H9 (cell line): ENCODE results near the gene RNU6-9. TPM values are rescaled to one million over a fixed set of nuclear protein-coding genes. Genes with fewer than 3 reads are reported as not detected.

Experiments
- DNase-seq: peaks from one replicate; pipeline ENCODE4 v3.0.0-alpha.2; 2017
- H2AFZ ChIP-seq: one replicate; pipeline ENCODE4 v1.6.1; 2013; ENCODE audit warnings: mild to moderate bottlenecking, low read length, control low read depth, moderate library complexity
- H2AK5ac ChIP-seq: 2 replicates; pipeline ENCODE4 v1.6.1; 2013; ENCODE audit warnings: low read length, control low read depth, mixed read lengths; ENCODE audit not compliant: insufficient read length
- H2BK120ac ChIP-seq: one replicate; pipeline ENCODE4 v1.6.1; 2013; ENCODE audit warnings: low read depth, mild to moderate bottlenecking, low read length, control low read depth, inconsistent platforms; ENCODE audit not compliant: poor library complexity, severe bottlenecking
- H2BK12ac ChIP-seq: 2 replicates; pipeline ENCODE4 v1.6.1; 2013; ENCODE audit warnings: low read length, control low read depth, mixed read lengths, low read depth; ENCODE audit not compliant: insufficient read length
- H2BK15ac ChIP-seq: 2 replicates; pipeline ENCODE4 v1.6.1; 2013; ENCODE audit warnings: low read depth, low read length, control low read depth
- H2BK20ac ChIP-seq: one replicate; pipeline ENCODE4 v1.6.1; 2013; ENCODE audit warnings: low read depth, mild to moderate bottlenecking, low read length, control low read depth, inconsistent platforms; ENCODE audit not compliant: poor library complexity, severe bottlenecking
- H2BK5ac ChIP-seq: 2 replicates; pipeline ENCODE4 v1.6.1; 2013; ENCODE audit warnings: low read length, control low read depth, mixed read lengths; ENCODE audit not compliant: insufficient read length
- H3K14ac ChIP-seq: 2 replicates; pipeline ENCODE4 v1.6.1; 2013; ENCODE audit warnings: low read length, control low read depth; ENCODE audit not compliant: insufficient read depth
- H3K18ac ChIP-seq: 2 replicates; pipeline ENCODE4 v1.6.1; 2013; ENCODE audit warnings: low read depth, mild to moderate bottlenecking, mixed read lengths, low read length, control low read depth; ENCODE audit not compliant: insufficient read length
- H3K23ac ChIP-seq: 2 replicates; pipeline ENCODE4 v1.6.1; 2013; ENCODE audit warnings: low read length, control low read depth, mixed read lengths, low read depth; ENCODE audit not compliant: insufficient read length
- H3K23me2 ChIP-seq: 2 replicates; pipeline ENCODE4 v1.6.1; 2013; ENCODE audit warnings: low read depth, mild to moderate bottlenecking, mixed read lengths, low read length, control low read depth; ENCODE audit not compliant: insufficient read length, poor library complexity, severe bottlenecking
- H3K27ac ChIP-seq: 2 replicates; pipeline ENCODE4 v1.5.1; 2013; ENCODE audit warnings: low read length, control low read depth, mixed read lengths, low read depth; ENCODE audit not compliant: insufficient read length
- H3K27me3 ChIP-seq: 2 replicates; pipeline ENCODE4 v1.6.1; 2013; ENCODE audit warnings: low read length, control low read depth, inconsistent platforms; ENCODE audit not compliant: insufficient read depth
- H3K4ac ChIP-seq: 2 replicates; pipeline ENCODE4 v1.6.1; 2013; ENCODE audit warnings: low read depth, mild to moderate bottlenecking, control low read depth, inconsistent platforms, low read length, moderate library complexity
- H3K4me1 ChIP-seq: 2 replicates; pipeline ENCODE4 v1.6.1; 2013; ENCODE audit warnings: low read length, control low read depth, inconsistent platforms; ENCODE audit not compliant: insufficient read depth
- H3K4me2 ChIP-seq: 2 replicates; pipeline ENCODE4 v1.6.1; 2013; ENCODE audit warnings: low read length, control low read depth, mixed read lengths; ENCODE audit not compliant: insufficient read length, insufficient read depth
- H3K56ac ChIP-seq: 2 replicates; pipeline ENCODE4 v1.6.1; 2013; ENCODE audit warnings: low read depth, mild to moderate bottlenecking, mixed read lengths, low read length, control low read depth; ENCODE audit not compliant: insufficient read length
- H3K79me1 ChIP-seq: 2 replicates; pipeline ENCODE4 v1.6.1; 2013; ENCODE audit warnings: low read depth, mild to moderate bottlenecking, moderate library complexity, low read length, control low read depth, inconsistent platforms; ENCODE audit not compliant: insufficient read depth, poor library complexity, severe bottlenecking
- H3K79me2 ChIP-seq: 2 replicates; pipeline ENCODE4 v1.6.1; 2013; ENCODE audit warnings: low read length, control low read depth, inconsistent platforms; ENCODE audit not compliant: insufficient read depth
- H3K9ac ChIP-seq: 2 replicates; pipeline ENCODE4 v1.6.1; 2013; ENCODE audit warnings: low read length, control low read depth, mixed read lengths; ENCODE audit not compliant: insufficient read length; ENCODE audit errors: extremely low read depth
- H3K9me3 ChIP-seq: one replicate; pipeline ENCODE4 v1.6.1; 2013; ENCODE audit warnings: low read depth, low read length, inconsistent platforms; ENCODE audit not compliant: control insufficient read depth
- H3T11ph ChIP-seq: one replicate; pipeline ENCODE4 v1.6.1; 2013; ENCODE audit warnings: mild to moderate bottlenecking, low read length, control low read depth, inconsistent platforms
- H4K20me1 ChIP-seq: one replicate; pipeline ENCODE4 v1.6.1; 2013; ENCODE audit not compliant: control insufficient read depth, insufficient read length, insufficient read depth
- H4K5ac ChIP-seq: 2 replicates; pipeline ENCODE4 v1.6.1; 2013; ENCODE audit warnings: low read depth, mild to moderate bottlenecking, mixed read lengths, low read length, control low read depth; ENCODE audit not compliant: insufficient read length
- H4K8ac ChIP-seq: replicated peaks from 2 replicates; pipeline ENCODE4 v1.6.1; 2013; ENCODE audit warnings: low read length, control low read depth, mixed read lengths, low read depth; ENCODE audit not compliant: insufficient read length
- H4K91ac ChIP-seq: 2 replicates; pipeline ENCODE4 v1.6.1; 2013; ENCODE audit warnings: low read depth, mild to moderate bottlenecking, moderate library complexity, mixed read lengths, low read length, control low read depth; ENCODE audit not compliant: insufficient read length
- H3K27ac Mint-ChIP-seq, 3 experiments: 2 replicates in 2 of 3; 3 replicates in 1 of 3; pipeline ENCODE4 v1.8.0; 2020 to 2021; ENCODE audit warnings: mixed read lengths in 3 of 3, mild to moderate bottlenecking in 1 of 3, moderate library complexity in 1 of 3
- H3K27me3 Mint-ChIP-seq: 2 replicates; pipeline ENCODE4 v1.8.0; 2021; ENCODE audit warnings: low read depth, mild to moderate bottlenecking, moderate library complexity, mixed read lengths
- H3K36me3 Mint-ChIP-seq, 3 experiments: 2 replicates in 2 of 3; 3 replicates in 1 of 3; pipeline ENCODE4 v1.8.0; 2020 to 2021; ENCODE audit warnings: low read depth in 3 of 3, mixed read lengths in 3 of 3; ENCODE audit not compliant: insufficient read depth in 1 of 3
- H3K4me1 Mint-ChIP-seq, 2 experiments: 2 replicates each; pipeline ENCODE4 v1.8.0; 2020; ENCODE audit warnings: mixed read lengths in 2 of 2
- H3K4me3 Mint-ChIP-seq, 2 experiments: 2 replicates in 1 of 2; 3 replicates in 1 of 2; pipeline ENCODE4 v1.8.0; 2020 to 2021; ENCODE audit warnings: mild to moderate bottlenecking in 2 of 2, mixed read lengths in 2 of 2, moderate library complexity in 1 of 2
- H3K9me3 Mint-ChIP-seq, 2 experiments: 2 replicates in 1 of 2; 3 replicates in 1 of 2; pipeline ENCODE4 v1.8.0; 2020; ENCODE audit warnings: mild to moderate bottlenecking in 2 of 2, mixed read lengths in 2 of 2, moderate library complexity in 1 of 2
- CTCF ChIP-seq: fragments of 200-600 bp; sonication (generic); conservative IDR thresholded peaks from 3 replicates; pipeline ENCODE4 v1.8.0; 2021; ENCODE audit warnings: antibody characterized with exemption, mild to moderate bottlenecking
- WGBS: extraction: QIAGEN DNeasy Blood & Tissue Kit; methylation state at CpG from one replicate; pipeline ENCODE4 v1.1.7; 2013; ENCODE audit warnings: missing lambda C conversion rate, low lambda C conversion rate, mixed read lengths; ENCODE audit not compliant: insufficient read length; ENCODE audit errors: extremely low coverage; 5-methylcytosine and 5-hydroxymethylcytosine counted together
- total RNA-seq: library from RNA; stranded (reverse); gene quantifications from 2 replicates; pipeline ENCODE4 v1.2.1, GENCODE V29; 2021

Gene RNU6-9
- total RNA-seq, 1 experiment from 2014 or later: not detected

- H3K9me3 Mint-ChIP-seq: no peaks in the 10 kb centered on the region
- H3K27me3 ChIP-seq: no peaks in the 10 kb centered on the region
- no peak overlapping the region for H2BK12ac ChIP-seq
- no peak overlapping the region for H3K14ac ChIP-seq
- no peaks in the 10 kb centered on the region for H3K79me1 ChIP-seq
- DNase-seq: no peak
- H3K27ac Mint-ChIP-seq: no peak overlapping the region
- H3K18ac ChIP-seq: no peak overlapping the region
- no peak overlapping the region for H3K27ac ChIP-seq
- H2BK5ac ChIP-seq: no peak overlapping the region
- H4K20me1 ChIP-seq: no peaks in the 10 kb centered on the region
- H3K4me1 Mint-ChIP-seq: no peaks in the 10 kb centered on the region
- no peak overlapping the region for H4K8ac ChIP-seq
- no peak overlapping the region for H3K4me3 Mint-ChIP-seq
- no peak overlapping the region for H2AFZ ChIP-seq
- no peaks in the 10 kb centered on the region for H3K4me1 ChIP-seq
- no peak overlapping the region for H3K9ac ChIP-seq
- H3K23ac ChIP-seq: no peak overlapping the region
- H2AK5ac ChIP-seq: no peak overlapping the region
- no CpG with 5 or more reads among the region's 37 CpGs for whole genome bisulfite sequencing
- H2BK120ac ChIP-seq: no peak overlapping the region
- no peak overlapping the region for H4K91ac ChIP-seq
- H3K27me3 Mint-ChIP-seq: no peaks in the 10 kb centered on the region
- no peak overlapping the region for H3K4me2 ChIP-seq
- no peak overlapping the region for H3K4ac ChIP-seq
- H3K36me3 Mint-ChIP-seq: peaks cover 32 to 59% (median 42%) of the 10 kb centered on the region in 3 experiments
- no peaks in the 10 kb centered on the region for H3K79me2 ChIP-seq
- TF ChIP-seq CTCF: no peak
- no peak overlapping the region for H2BK20ac ChIP-seq
- H3K56ac ChIP-seq: no peak overlapping the region
- H3K23me2 ChIP-seq: peaks cover 3% of the 10 kb centered on the region
- no peaks in the 10 kb centered on the region for H3K9me3 ChIP-seq
- H4K5ac ChIP-seq: no peak overlapping the region
- no peak overlapping the region for H3T11ph ChIP-seq
- H2BK15ac ChIP-seq: no peak overlapping the region
Measured at GRCh38 chr19:879711-880438, 13.4 kb upstream of the RNU6-9 start.
